Neural progenitor cell (in vitro differentiated cells): Measurements from ENCODE around the gene MAGI2.

Experiments
- EZH2phosphoT487 ChIP-seq: fragments of 200-600 bp; sonication (generic); IDR thresholded peaks from 2 replicates; pipeline ENCODE4 v1.6.1; 2017; ENCODE audit warnings: antibody characterized with exemption
- TF ChIP-seq, protein P1 (sequence below): fragments of 200-600 bp; sonication (generic); IDR thresholded peaks from 2 replicates; pipeline ENCODE4 v1.5.1; 2017; ENCODE audit warnings: antibody characterized with exemption, mild to moderate bottlenecking

DNA sequence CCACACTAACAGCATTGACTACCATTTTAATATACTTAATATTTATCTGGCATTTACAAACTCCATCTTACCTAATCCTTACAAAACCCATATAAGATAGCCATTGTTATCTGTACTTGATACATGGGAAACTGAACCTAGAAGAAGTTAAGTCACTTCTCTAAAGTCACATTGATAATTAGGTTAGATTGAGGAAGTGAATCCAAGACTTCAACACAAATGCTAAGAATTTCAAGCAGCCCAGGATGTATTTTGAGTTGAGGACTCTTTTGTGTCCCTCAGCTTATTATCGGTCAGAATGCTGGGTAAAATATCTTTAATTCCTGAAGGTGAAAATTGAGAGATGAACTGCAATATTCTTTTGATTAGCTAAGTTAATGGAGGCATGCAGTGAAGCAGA lies 1189.4 kb downstream of the MAGI2 start:
- TF ChIP-seq, protein P1, sequence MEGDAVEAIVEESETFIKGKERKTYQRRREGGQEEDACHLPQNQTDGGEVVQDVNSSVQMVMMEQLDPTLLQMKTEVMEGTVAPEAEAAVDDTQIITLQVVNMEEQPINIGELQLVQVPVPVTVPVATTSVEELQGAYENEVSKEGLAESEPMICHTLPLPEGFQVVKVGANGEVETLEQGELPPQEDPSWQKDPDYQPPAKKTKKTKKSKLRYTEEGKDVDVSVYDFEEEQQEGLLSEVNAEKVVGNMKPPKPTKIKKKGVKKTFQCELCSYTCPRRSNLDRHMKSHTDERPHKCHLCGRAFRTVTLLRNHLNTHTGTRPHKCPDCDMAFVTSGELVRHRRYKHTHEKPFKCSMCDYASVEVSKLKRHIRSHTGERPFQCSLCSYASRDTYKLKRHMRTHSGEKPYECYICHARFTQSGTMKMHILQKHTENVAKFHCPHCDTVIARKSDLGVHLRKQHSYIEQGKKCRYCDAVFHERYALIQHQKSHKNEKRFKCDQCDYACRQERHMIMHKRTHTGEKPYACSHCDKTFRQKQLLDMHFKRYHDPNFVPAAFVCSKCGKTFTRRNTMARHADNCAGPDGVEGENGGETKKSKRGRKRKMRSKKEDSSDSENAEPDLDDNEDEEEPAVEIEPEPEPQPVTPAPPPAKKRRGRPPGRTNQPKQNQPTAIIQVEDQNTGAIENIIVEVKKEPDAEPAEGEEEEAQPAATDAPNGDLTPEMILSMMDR: no peak
- no peak for TF ChIP-seq EZH2phosphoT487
